GM13976 (cell line): ENCODE measurements around the gene HEXIM1.

Source experiments
- DNase-seq: peaks from one replicate; pipeline ENCODE4 v3.0.0; 2012; ENCODE audit warnings: low spot score
- CTCF ChIP-seq: IDR thresholded peaks from 2 replicates; pipeline ENCODE4 v1.5.1; 2012; ENCODE audit warnings: borderline replicate concordance, mild to moderate bottlenecking; ENCODE audit not compliant: insufficient read depth; ENCODE audit errors: extremely low read depth, missing control alignments, control extremely low read depth
- in situ Hi-C: fragments of 300-500 bp; cut with MboI; formaldehyde crosslinking; loops from one replicate; pipeline ENCODE4 v1.12.0; 2022; ENCODE audit warnings: low sequenced_read_pairs, mixed read lengths, inconsistent platforms; ENCODE audit not compliant: unreplicated experiment

Gene HEXIM1

GRCh38 chr17:45112559-45113423, 35.5 kb upstream of the HEXIM1 start:
- in situ Hi-C loops, result no loop called here
- no peak for DNase-seq
- TF ChIP-seq CTCF, result no peak

- TF ChIP-seq CTCF, result no peak
- in situ Hi-C loops, result no loop called here
- DNase-seq, result no peak
Observed at GRCh38 chr17:45113424-45113754, 34.9 kb upstream of the HEXIM1 start.

GRCh38 chr17:45114117-45114932, 34.0 kb upstream of the HEXIM1 start:
- no peak for DNase-seq
- no peak for TF ChIP-seq CTCF
- in situ Hi-C loops, result no loop called here

GRCh38 chr17:45115015-45115625, 33.2 kb upstream of the HEXIM1 start:
- in situ Hi-C loops, result no loop called here
- no peak for DNase-seq
- TF ChIP-seq CTCF, result no peak

- in situ Hi-C loops, result no loop called here
- no peak for DNase-seq
- no peak for TF ChIP-seq CTCF
Observed at GRCh38 chr17:45115871-45116270, 32.4 kb upstream of the HEXIM1 start.

- TF ChIP-seq CTCF, result no peak
- no peak for DNase-seq
- in situ Hi-C loops, result no loop called here
Observed at GRCh38 chr17:45116434-45117016, 31.8 kb upstream of the HEXIM1 start.
